OCI-LY1 (cell line): ENCODE data around the gene TBC1D5.
A peak's percentile ranks its signal among the peaks of the same experiment; 100 is the strongest.

ENCODE experiments used
- EZH2 ChIP-seq: fragments of 200-600 bp; sonication (generic), shearing (Covaris generic); IDR thresholded peaks from 2 replicates; pipeline ENCODE4 v1.8.0; 2017; ENCODE audit warnings: borderline replicate concordance, mixed run types, mild to moderate bottlenecking, antibody characterized with exemption, low read length, moderate library complexity, mixed read lengths
- TF ChIP-seq, protein P1 (sequence below): fragments of 200-600 bp; sonication (generic), shearing (Covaris generic); IDR thresholded peaks from 2 replicates; pipeline ENCODE4 v1.5.1; 2017; ENCODE audit warnings: mild to moderate bottlenecking, antibody characterized with exemption, low read length, moderate library complexity, mixed read lengths

DNA sequence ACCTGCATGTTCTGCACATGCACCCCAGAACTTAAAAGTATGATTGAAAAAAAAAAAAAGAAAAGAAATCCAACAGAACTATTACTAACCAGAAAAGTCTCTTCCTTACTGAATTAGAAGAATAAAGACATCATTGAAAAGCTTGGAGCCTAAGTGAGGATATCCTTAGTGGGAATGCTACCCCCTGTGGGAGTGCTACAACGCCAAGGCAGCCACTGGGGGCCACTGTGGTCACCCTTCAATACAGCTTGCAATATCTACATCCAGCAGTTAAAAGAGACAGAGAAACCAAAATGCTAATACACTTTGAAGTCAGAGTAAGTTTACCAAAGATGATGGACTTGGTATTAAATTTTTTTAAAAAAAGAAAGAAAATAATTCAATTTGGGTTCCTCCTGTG lies 565.7 kb downstream of the TBC1D5 start:
- TF ChIP-seq, protein P1, sequence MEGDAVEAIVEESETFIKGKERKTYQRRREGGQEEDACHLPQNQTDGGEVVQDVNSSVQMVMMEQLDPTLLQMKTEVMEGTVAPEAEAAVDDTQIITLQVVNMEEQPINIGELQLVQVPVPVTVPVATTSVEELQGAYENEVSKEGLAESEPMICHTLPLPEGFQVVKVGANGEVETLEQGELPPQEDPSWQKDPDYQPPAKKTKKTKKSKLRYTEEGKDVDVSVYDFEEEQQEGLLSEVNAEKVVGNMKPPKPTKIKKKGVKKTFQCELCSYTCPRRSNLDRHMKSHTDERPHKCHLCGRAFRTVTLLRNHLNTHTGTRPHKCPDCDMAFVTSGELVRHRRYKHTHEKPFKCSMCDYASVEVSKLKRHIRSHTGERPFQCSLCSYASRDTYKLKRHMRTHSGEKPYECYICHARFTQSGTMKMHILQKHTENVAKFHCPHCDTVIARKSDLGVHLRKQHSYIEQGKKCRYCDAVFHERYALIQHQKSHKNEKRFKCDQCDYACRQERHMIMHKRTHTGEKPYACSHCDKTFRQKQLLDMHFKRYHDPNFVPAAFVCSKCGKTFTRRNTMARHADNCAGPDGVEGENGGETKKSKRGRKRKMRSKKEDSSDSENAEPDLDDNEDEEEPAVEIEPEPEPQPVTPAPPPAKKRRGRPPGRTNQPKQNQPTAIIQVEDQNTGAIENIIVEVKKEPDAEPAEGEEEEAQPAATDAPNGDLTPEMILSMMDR: peak; percentile 27; the same call in 1 of the 2 replicates
- no peak for TF ChIP-seq EZH2
